GM12873 (cell line): ENCODE data around the gene TRPM8.

Experiments
- TF ChIP-seq, protein P1 (sequence below): IDR thresholded peaks from 2 replicates; pipeline ENCODE4 v1.5.1; 2012; ENCODE audit warnings: low read depth, mild to moderate bottlenecking, moderate library complexity, low read length, control low read depth; ENCODE audit not compliant: insufficient read depth; ENCODE audit errors: missing control alignments

TRPM8 gene

DNA sequence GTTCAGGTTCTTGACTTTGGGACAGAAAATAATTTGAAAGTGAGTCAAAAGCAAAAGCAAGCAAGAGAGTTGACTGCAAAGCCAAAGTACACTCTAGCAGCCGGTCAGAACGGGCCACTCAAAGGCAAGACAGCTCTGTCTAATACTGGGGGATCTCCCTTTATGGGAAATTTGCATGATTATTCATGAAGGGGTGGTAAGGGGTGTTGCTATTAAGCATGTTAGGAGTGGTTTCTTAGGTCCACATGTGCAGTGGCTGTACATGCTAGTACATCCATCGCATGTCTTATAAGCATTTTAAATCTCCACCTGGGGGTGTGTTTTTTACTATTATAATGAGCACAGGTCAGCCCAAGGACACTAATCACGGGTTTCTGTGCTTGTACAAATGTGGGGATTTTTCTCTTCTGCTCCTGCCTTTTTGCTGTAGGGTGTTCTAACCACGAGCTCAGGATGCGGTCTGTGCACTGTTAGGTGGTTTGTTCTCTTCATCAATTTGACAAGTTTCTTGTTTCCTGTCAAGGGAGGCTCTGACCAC lies 73.2 kb downstream of the TRPM8 start:
- TF ChIP-seq, protein P1, sequence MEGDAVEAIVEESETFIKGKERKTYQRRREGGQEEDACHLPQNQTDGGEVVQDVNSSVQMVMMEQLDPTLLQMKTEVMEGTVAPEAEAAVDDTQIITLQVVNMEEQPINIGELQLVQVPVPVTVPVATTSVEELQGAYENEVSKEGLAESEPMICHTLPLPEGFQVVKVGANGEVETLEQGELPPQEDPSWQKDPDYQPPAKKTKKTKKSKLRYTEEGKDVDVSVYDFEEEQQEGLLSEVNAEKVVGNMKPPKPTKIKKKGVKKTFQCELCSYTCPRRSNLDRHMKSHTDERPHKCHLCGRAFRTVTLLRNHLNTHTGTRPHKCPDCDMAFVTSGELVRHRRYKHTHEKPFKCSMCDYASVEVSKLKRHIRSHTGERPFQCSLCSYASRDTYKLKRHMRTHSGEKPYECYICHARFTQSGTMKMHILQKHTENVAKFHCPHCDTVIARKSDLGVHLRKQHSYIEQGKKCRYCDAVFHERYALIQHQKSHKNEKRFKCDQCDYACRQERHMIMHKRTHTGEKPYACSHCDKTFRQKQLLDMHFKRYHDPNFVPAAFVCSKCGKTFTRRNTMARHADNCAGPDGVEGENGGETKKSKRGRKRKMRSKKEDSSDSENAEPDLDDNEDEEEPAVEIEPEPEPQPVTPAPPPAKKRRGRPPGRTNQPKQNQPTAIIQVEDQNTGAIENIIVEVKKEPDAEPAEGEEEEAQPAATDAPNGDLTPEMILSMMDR: no peak

DNA sequence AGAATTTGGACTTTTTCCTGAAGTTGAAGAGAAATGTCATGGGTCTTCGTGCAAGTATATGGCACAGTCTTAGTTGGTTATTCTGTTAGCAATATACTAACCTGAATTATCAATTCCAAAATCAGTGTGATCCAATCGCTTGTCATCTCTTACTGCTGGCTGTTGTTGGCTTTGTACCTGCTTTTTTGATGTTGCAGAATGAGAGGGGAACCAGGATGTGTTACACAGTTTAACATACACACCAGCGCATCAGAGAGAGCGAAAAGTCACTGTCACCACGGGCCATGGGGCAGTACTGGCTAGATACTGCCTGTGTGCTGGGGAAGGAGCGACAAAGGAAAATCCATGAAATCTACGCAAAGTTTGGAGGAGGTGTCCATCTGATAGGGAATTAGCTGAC lies 74.0 kb downstream of the TRPM8 start:
- TF ChIP-seq, protein P1: no peak

DNA sequence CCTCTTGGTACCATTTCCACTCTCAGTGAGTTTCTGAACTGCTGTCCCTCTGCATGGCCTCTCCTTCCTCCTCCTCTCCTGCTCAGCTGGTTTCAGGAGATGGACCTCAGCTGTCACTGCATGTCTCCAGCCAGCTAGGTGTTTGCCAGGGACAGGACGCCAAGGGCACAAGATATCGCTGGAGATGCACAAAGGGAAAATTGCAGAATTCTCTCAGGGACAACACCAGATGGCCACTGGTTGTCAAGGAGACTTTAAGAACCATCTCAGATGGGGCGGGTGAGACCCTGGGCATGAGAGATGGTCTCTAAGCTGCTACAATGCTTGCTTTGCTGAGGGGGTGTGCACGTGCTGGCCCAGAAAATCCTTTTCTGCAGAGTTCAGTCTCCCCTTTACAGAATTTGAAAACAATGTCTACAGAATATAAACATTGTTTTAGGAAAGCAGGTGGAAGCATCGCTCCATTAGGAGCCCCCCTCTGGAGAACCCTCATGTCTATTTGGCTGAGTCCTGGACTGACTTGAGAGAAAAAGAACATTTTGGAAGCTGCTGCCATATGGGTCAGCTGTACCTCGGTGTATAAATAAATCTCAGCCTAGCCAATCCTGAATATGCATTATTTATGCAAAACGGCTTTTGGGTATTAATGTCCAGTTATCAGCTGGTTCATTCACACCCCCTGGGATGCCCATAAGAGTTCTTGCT lies 75.5 kb downstream of the TRPM8 start:
- TF ChIP-seq, protein P1: no peak

DNA sequence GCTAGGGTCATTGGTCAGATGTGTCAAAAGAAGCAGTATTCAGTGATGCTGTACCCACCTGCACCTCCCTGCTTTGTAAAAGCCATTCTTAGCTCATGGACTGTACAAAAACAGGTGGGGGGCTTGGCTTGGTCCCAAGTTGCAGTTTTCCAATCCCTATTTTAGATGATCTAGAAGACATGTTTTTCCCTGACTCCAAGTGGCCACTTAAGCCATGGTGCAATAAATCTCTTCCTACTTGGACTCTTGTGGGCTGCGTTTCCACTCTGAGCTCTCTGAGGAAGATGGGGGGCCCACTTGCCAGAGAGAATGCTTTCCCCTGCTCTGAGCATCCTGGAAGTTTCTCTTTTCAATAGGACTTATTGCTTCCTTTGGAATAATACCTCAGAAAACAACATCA lies 76.3 kb downstream of the TRPM8 start:
- TF ChIP-seq, protein P1: no peak

DNA sequence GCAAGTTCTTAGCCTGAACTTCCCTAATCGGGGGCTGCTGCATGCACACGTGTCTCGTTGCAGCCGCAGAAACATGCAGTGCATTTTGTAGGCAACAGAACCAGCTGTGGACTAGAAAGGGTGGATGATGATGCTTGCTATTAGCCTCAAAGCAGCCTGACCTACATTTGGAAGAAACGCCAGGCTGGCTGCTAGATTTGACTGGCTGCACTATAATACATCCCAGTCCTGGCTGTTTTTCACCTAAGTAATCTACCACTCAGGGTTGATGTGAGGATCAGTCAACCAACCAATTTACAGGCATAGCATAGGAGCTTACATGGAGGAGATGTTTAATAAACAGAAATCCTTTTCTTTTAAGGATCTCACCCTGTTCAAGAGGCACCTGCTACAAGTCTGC lies 77.0 kb downstream of the TRPM8 start:
- TF ChIP-seq, protein P1: no peak

DNA sequence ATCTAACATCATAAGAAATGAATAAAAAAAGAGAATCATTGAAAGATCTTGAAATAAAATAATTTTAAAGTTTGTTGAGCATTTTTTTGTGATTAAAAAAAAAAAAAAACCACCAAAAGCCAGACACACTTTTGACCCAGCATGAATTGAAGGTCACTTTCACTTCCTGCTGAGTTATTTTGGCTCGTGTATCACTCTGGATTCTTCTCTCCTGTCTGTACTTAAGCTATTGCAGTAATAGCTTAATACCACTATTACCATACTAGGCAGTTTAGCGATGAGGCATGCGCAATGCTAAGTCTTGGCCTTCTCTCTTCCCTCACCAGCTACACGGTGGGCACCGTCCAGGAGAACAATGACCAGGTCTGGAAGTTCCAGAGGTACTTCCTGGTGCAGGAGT lies 78.8 kb downstream of the TRPM8 start:
- TF ChIP-seq, protein P1: no peak

DNA sequence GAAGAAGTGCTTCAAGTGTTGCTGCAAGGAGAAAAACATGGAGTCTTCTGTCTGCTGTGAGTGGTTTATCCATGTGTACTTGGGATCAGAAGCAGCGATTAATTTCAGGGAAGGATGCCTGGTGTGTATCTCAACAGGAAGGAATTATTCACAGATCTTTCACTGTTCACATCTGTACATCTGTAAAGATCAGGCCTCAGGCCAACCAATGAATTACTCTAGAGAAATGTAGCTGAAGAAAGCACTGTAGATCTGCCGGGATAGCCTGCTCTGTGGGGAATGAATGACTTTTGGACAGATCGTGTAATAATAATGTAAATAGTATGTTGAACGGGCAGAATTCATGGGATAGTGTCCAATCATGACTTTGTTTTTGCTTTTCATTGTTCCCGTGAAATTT lies 79.3 kb downstream of the TRPM8 start:
- TF ChIP-seq, protein P1: no peak
